ENCODE measurements around the gene CREB3. TPM values are rescaled to one million over a fixed set of nuclear protein-coding genes. Genes with fewer than 3 reads are reported as not detected.

The CREB3 gene
- total and polyA plus RNA-seq, 4 donors, result 9.2 to 21.4 (median 18.1) TPM

GRCh38 chr9:35684921-35685320, 47.5 kb upstream of the CREB3 start:
- peaks cover 0 to 2% (median 0%) of the 10 kb centered on the region in 4 donors for H3K36me3 ChIP-seq (ENCODE audit: control insufficient read depth in 4 of 4, insufficient read depth in 3 of 4, low read depth in 1 of 4, low read length in 3 of 4)
- 93% methylated on average over 10 of the region's 10 CpGs for WGBS
- H3K4me3 ChIP-seq (ENCODE audit: low read depth in 1 of 3, low read length in 3 of 3), result no peak overlapping the region
- TF ChIP-seq RAD21 (IDR thresholded peaks at IDR 0.05) (no peak), TAF1 (conservative IDR thresholded peaks at IDR 0.05) (no peak), ATF3 (IDR thresholded peaks at IDR 0.05) (no peak), HNF4A (conservative IDR thresholded peaks at IDR 0.05) (no peak), ZBTB33 (IDR thresholded peaks at IDR 0.05) (no peak), RXRA (IDR thresholded peaks at IDR 0.05) (no peak), NR2F2 (IDR thresholded peaks at IDR 0.05) (no peak), FOXA1 (IDR thresholded peaks at IDR 0.05) (no peak), YY1 (IDR thresholded peaks at IDR 0.05) (no peak), SP1 (IDR thresholded peaks at IDR 0.05) (no peak), REST (IDR thresholded peaks at IDR 0.05) (no peak), GABPA (IDR thresholded peaks at IDR 0.05 in 1 of 2, conservative IDR thresholded peaks at IDR 0.05 in 1 of 2) (no peak), FOXA2 (IDR thresholded peaks at IDR 0.05) (no peak), HNF4G (IDR thresholded peaks at IDR 0.05) (no peak), EGR1 (IDR thresholded peaks at IDR 0.05; ENCODE audit: low read depth in 2 of 2) (no peak), MAX (IDR thresholded peaks at IDR 0.05) (no peak), JUND (IDR thresholded peaks at IDR 0.05) (no peak)
- H3K9ac ChIP-seq (ENCODE audit: low read depth in 1 of 2, low read length in 2 of 2), result no peak overlapping the region
- no peaks in the 10 kb centered on the region for H3K27me3 ChIP-seq (ENCODE audit: control insufficient read depth in 4 of 4, insufficient read depth in 4 of 4, low read length in 3 of 4)
- H3K9me3 ChIP-seq (ENCODE audit: control insufficient read depth in 4 of 4, low read length in 3 of 4), result no peaks in the 10 kb centered on the region
- H3K4me1 ChIP-seq (ENCODE audit: control insufficient read depth in 4 of 4, insufficient read depth in 4 of 4, low read length in 3 of 4), result no peaks in the 10 kb centered on the region
- no peak overlapping the region for H3K27ac ChIP-seq (ENCODE audit: low read depth in 1 of 2, low read length in 2 of 2)
- no peak for DNase-seq (ENCODE audit: low spot score)

- no peak overlapping the region for H3K9ac ChIP-seq (ENCODE audit: low read depth in 1 of 2, low read length in 2 of 2)
These were observed 47.0 kb upstream of the CREB3 start for GRCh38 chr9:35685506-35685905.

More at GRCh38 chr9:35685506-35685905, 47.0 kb upstream of the CREB3 start:
- no peaks in the 10 kb centered on the region for H3K27me3 ChIP-seq (ENCODE audit: control insufficient read depth in 4 of 4, insufficient read depth in 4 of 4, low read length in 3 of 4)
- H3K9me3 ChIP-seq (ENCODE audit: control insufficient read depth in 4 of 4, low read length in 3 of 4), result no peaks in the 10 kb centered on the region
- TF ChIP-seq CTCF (IDR thresholded peaks at IDR 0.05; ENCODE audit: low read depth, low read length, missing input control) (no peak), ATF3 (IDR thresholded peaks at IDR 0.05) (no peak), TAF1 (conservative IDR thresholded peaks at IDR 0.05) (no peak), JUND (IDR thresholded peaks at IDR 0.05) (no peak), NR2F2 (IDR thresholded peaks at IDR 0.05) (peak; percentile 71), MAX (IDR thresholded peaks at IDR 0.05) (no peak), RAD21 (IDR thresholded peaks at IDR 0.05) (no peak)
- peaks cover 0 to 2% (median 0%) of the 10 kb centered on the region in 4 donors for H3K36me3 ChIP-seq (ENCODE audit: control insufficient read depth in 4 of 4, insufficient read depth in 3 of 4, low read depth in 1 of 4, low read length in 3 of 4)
- 77% methylated on average over 13 of the region's 13 CpGs for WGBS
- no peak overlapping the region for H3K4me3 ChIP-seq (ENCODE audit: low read depth in 1 of 3, low read length in 3 of 3)
- H3K27ac ChIP-seq (ENCODE audit: low read depth in 1 of 2, low read length in 2 of 2), result no peak overlapping the region
- H3K4me1 ChIP-seq (ENCODE audit: control insufficient read depth in 4 of 4, insufficient read depth in 4 of 4, low read length in 3 of 4), result peaks cover 0 to 4% (median 2%) of the 10 kb centered on the region in 4 donors
- DNase-seq (ENCODE audit: low spot score), result no peak

Measured in liver (tissue), 9 donors.